ENCODE measurements around the gene CHIC2. TPM values are rescaled to one million over a fixed set of nuclear protein-coding genes. Genes with fewer than 3 reads are reported as not detected.

CHIC2 gene
- total RNA-seq, 2 experiments from 2014 or later, result 30.4 to 38.6 TPM

DNA sequence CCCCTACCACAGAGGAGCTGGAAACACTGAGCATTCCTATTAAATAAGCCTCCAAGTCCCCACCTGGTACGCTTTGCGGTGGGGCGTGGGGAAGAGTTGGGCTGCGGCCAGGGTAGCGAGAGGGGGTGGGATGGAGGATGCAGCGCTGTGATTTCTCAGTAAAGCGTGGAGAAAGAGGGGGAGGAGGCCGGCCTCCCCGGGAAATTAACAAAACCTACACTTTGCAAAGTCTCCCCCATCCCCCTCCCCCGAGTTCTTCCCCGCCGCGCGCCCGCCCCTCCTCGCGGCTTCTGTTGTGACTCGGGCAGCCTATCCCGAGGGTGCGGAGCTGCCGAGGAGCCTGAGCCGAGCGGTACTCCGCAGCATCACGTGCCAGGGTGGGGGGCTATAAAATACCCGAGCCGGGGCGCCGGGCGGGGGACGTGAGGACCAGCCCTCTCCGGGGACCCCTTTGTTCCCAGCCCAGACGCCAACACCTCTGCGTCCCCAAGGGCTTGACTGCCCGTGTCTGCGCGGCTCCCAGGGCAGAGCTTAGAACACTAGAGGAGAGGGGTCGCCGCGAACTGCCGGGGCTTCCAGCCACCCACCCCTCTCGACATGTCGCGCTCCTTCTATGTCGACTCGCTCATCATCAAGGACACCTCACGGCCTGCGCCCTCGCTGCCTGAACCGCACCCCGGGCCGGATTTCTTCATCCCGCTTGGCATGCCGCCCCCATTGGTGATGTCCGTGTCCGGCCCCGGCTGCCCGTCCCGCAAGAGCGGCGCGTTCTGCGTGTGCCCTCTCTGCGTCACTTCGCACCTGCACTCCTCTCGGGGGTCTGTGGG lies 35.6 kb upstream of the CHIC2 start, which contains the start of gene GSX2:
Gene GSX2, plus strand, starts transcription at position 416 of the 827 bp plus-strand sequence. Its CDS starts 182 bp downstream, at position 598.
- ChIA-PET CTCF (ENCODE audit: unreplicated experiment) (no interaction called here), POLR2A (interaction anchor here (1.1 kb wide), 1 partner anchor 10 kb away, joined by 5 read pairs; no protein-coding TSS in a partner anchor)
- Histone ChIP-seq H3K9me2 (ENCODE audit: insufficient read depth, low read length) (no peaks in the 10 kb centered on the region), H3K4me3 (ENCODE audit: low read depth, low read length, poor library complexity, severe bottlenecking) (no peak within 1 kb of the TSS), H3K36me3 (ENCODE audit: insufficient read depth, low read length) (no peaks in the 10 kb centered on the region), H3K79me2 (ENCODE audit: insufficient read depth, low read depth, low read length) (no peaks in the 10 kb centered on the region), H3K4me2 (ENCODE audit: low read length) (peak within 1 kb of the TSS; percentile 36), H3K27ac (ENCODE audit: low read depth, low read length, poor library complexity, severe bottlenecking) (no peak within 1 kb of the TSS), H4K20me1 (ENCODE audit: insufficient read depth, low read length) (no peaks in the 10 kb centered on the region), H3K4me1 (ENCODE audit: insufficient read depth, low read length, poor library complexity, severe bottlenecking) (peaks cover 31% of the 10 kb centered on the region), H2AFZ (ENCODE audit: low read length) (peak within 1 kb of the TSS; percentile 77), H3K9me3 (ENCODE audit: low read length) (no peaks in the 10 kb centered on the region)
- DNase-seq (ENCODE audit: low spot score), result no peak
- no peak for TF ChIP-seq EZH2phosphoT487 (IDR thresholded peaks at IDR 0.05; ENCODE audit: borderline replicate concordance, low read depth, low read length)
- TF ChIP-seq, protein P1, sequence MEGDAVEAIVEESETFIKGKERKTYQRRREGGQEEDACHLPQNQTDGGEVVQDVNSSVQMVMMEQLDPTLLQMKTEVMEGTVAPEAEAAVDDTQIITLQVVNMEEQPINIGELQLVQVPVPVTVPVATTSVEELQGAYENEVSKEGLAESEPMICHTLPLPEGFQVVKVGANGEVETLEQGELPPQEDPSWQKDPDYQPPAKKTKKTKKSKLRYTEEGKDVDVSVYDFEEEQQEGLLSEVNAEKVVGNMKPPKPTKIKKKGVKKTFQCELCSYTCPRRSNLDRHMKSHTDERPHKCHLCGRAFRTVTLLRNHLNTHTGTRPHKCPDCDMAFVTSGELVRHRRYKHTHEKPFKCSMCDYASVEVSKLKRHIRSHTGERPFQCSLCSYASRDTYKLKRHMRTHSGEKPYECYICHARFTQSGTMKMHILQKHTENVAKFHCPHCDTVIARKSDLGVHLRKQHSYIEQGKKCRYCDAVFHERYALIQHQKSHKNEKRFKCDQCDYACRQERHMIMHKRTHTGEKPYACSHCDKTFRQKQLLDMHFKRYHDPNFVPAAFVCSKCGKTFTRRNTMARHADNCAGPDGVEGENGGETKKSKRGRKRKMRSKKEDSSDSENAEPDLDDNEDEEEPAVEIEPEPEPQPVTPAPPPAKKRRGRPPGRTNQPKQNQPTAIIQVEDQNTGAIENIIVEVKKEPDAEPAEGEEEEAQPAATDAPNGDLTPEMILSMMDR (conservative IDR thresholded peaks at IDR 0.05; ENCODE audit: low read length), result no peak
- intact Hi-C loops (cut with micrococcal nuclease; ENCODE audit: unreplicated experiment), result no loop called here
- BruUV-seq (replicated peaks), result no TSS peak

DNA sequence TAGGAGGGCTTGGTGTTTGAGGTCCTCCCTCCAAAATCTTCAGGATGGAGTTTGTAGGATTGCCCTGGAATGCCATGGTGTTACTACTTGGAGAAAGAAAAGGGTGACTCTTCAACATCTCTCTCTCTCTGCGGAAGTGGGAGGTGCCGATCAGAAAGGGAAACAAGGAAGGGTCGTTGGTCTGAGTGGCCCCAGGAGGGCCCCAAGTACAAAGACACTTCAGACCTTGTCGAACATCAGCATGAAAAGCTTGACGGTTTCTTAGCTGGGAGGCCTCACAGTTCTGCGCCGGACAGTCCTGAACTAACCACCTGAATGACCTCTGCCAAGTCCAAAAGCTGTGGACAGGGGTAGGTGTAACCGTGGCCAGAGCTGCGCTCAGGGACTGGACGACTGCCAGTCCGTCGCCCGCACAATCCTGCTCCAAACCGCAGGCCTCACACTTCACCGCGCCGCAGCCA lies 34.9 kb upstream of the CHIC2 start:
- no peaks in the 10 kb centered on the region for H3K9me3 ChIP-seq (ENCODE audit: low read length)
- peak overlapping the region; percentile 36 for H3K4me2 ChIP-seq (ENCODE audit: low read length)
- no TSS peak for BruUV-seq (replicated peaks)
- intact Hi-C loops (cut with micrococcal nuclease; ENCODE audit: unreplicated experiment), result no loop called here
- TF ChIP-seq, protein P1 (conservative IDR thresholded peaks at IDR 0.05; ENCODE audit: low read length), result no peak
- TF ChIP-seq EZH2phosphoT487 (IDR thresholded peaks at IDR 0.05; ENCODE audit: borderline replicate concordance, low read depth, low read length), result no peak
- peak overlapping the region; percentile 77 for H2AFZ ChIP-seq (ENCODE audit: low read length)
- H3K27ac ChIP-seq (ENCODE audit: low read depth, low read length, poor library complexity, severe bottlenecking), result no peak overlapping the region
- H3K9me2 ChIP-seq (ENCODE audit: insufficient read depth, low read length), result no peaks in the 10 kb centered on the region
- peaks cover 25% of the 10 kb centered on the region for H3K4me1 ChIP-seq (ENCODE audit: insufficient read depth, low read length, poor library complexity, severe bottlenecking)
- no peaks in the 10 kb centered on the region for H3K79me2 ChIP-seq (ENCODE audit: insufficient read depth, low read depth, low read length)
- H3K4me3 ChIP-seq (ENCODE audit: low read depth, low read length, poor library complexity, severe bottlenecking), result no peak overlapping the region
- no peaks in the 10 kb centered on the region for H3K36me3 ChIP-seq (ENCODE audit: insufficient read depth, low read length)
- CTCF ChIA-PET (ENCODE audit: unreplicated experiment), result no interaction called here
- POLR2A ChIA-PET, result interaction anchor here (1.1 kb wide), 1 partner anchor 9 kb away, joined by 5 read pairs; no protein-coding TSS in a partner anchor
- no peak for DNase-seq (ENCODE audit: low spot score)
- H4K20me1 ChIP-seq (ENCODE audit: insufficient read depth, low read length), result no peaks in the 10 kb centered on the region
